Sigmoid colon (tissue), 7 donors: ENCODE measurements around the gene LMO1. TPM values are rescaled to one million over a fixed set of nuclear protein-coding genes. Genes with fewer than 3 reads are reported as not detected.

Source experiments
- DNase-seq: peaks from one replicate; pipeline ENCODE4 v3.0.0-alpha.2; 2019
- H3K27ac ChIP-seq, 4 donors: fragments of 200-600 bp; sonication (generic); one replicate each; pipeline ENCODE4 v1.5.1; 2016 to 2019; ENCODE audit warnings: mild to moderate bottlenecking in 1 of 4
- H3K27me3 ChIP-seq, 3 donors: fragments of 200-600 bp; sonication (generic); one replicate each; pipeline ENCODE4 v1.5.1; 2019; ENCODE audit warnings: mild to moderate bottlenecking in 1 of 3
- H3K36me3 ChIP-seq, 4 donors: fragments of 200-600 bp; sonication (generic); one replicate each; pipeline ENCODE4 v1.5.1; 2016 to 2019
- H3K4me1 ChIP-seq, 4 donors: fragments of 200-600 bp; sonication (generic); one replicate each; pipeline ENCODE4 v1.5.1; 2017 to 2019
- H3K4me3 ChIP-seq, 4 donors: fragments of 200-600 bp; sonication (generic); one replicate each; pipeline ENCODE4 v1.5.1; 2017 to 2019; ENCODE audit warnings: mild to moderate bottlenecking in 2 of 4, moderate library complexity in 1 of 4
- H3K9me3 ChIP-seq, 4 donors: fragments of 200-600 bp in 3 of 4; sonication (generic) in 3 of 4; one replicate each; pipeline versions ENCODE4 v1.5.1 to v1.6.1; 2013 to 2019
- CTCF ChIP-seq, 4 experiments: fragments of 450-650 bp in 3 of 4; fragments of 200-600 bp in 1 of 4; IDR thresholded peaks; one replicate each; pipeline ENCODE4 v1.5.1; 2016 to 2019; ENCODE audit warnings: antibody characterized with exemption in 4 of 4, mild to moderate bottlenecking in 3 of 4, moderate library complexity in 2 of 4
- EP300 ChIP-seq, 4 donors: sonication (generic); formaldehyde crosslinking; IDR thresholded peaks; one replicate each; pipeline ENCODE4 v1.6.1; 2017; ENCODE audit warnings: antibody characterized with exemption in 4 of 4
- POLR2A ChIP-seq, 2 donors: fragments of 450-650 bp; IDR thresholded peaks; one replicate each; pipeline ENCODE4 v1.6.1; 2016; ENCODE audit warnings: antibody characterized with exemption in 2 of 2, mild to moderate bottlenecking in 2 of 2, moderate library complexity in 2 of 2
- POLR2AphosphoS5 ChIP-seq, 4 donors: sonication (generic); formaldehyde crosslinking; IDR thresholded peaks; one replicate each; pipeline ENCODE4 v1.6.1; 2017; ENCODE audit warnings: antibody characterized with exemption in 4 of 4
- WGBS, 2 donors: extraction: QIAGEN DNeasy Blood & Tissue Kit; methylation state at CpG; one replicate each; pipeline ENCODE4 v1.1.7; 2013; 5-methylcytosine and 5-hydroxymethylcytosine counted together
- intact Hi-C: fragments of 100-400 bp; cut with DNase I; formaldehyde crosslinking; loops from one replicate; pipeline ENCODE4 v1.15.1; 2023
- polyA plus RNA-seq, 3 donors: library from polyadenylated mRNA; stranded (reverse); fragments of 200-250 nt; gene quantifications; one replicate each; pipeline ENCODE4 v1.2.3, GENCODE V29; 2013
- total RNA-seq, 4 donors: library from RNA; depleted of rRNA; stranded (reverse); fragments of >200 nt; gene quantifications; one replicate each; pipeline ENCODE4 v1.1.0, GENCODE V29; 2016
- donor health status: healthy with polysubstance abuse.
- donor health status: Bipolar disorder and iron deficiency.
- donor health status: healthy.

The LMO1 gene
- total and polyA plus RNA-seq, 7 donors = 0.04 to 1.8 (median 0.66) TPM; not detected in 4

GRCh38 chr11:8180469-8180868 is 83.2 kb downstream of the LMO1 start:
- Histone ChIP-seq H3K27me3 (peaks cover 0 to 7% (median 0%) of the 10 kb centered on the region in 3 donors), H3K9me3 (no peaks in the 10 kb centered on the region), H3K4me3 (no peak overlapping the region), H3K27ac (no peak overlapping the region), H3K36me3 (no peaks in the 10 kb centered on the region), H3K4me1 (no peaks in the 10 kb centered on the region)
- intact Hi-C loops = no loop called here
- TF ChIP-seq CTCF (IDR thresholded peaks at IDR 0.05) = no peak
- no peak for TF ChIP-seq EP300 (IDR thresholded peaks at IDR 0.05)
- no peak for TF ChIP-seq POLR2AphosphoS5 (IDR thresholded peaks at IDR 0.05)
- no peak for DNase-seq
- 53 to 62% methylated on average over 4 of the region's 4 CpGs for WGBS, 2 donors

DNA sequence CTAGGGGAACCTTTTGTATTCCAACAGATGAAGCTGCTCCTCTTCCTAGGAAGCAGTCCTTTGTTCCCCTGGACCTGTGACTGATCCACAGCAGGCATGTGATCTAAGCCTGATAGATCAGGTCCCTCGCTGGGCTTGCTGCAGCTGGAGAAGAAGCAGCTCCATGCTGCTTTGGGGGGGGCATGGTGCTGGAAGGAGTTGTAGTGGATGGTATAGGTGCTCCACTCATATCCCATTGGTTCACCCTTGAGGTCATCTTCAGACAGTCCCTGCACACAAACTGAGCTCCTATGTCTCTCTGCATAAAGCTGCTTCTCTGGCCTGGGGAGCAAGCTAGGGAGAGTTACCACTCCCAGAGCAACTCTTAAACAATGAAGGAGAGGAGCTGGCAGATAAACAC is 85.4 kb downstream of the LMO1 start:
- Histone ChIP-seq H3K27ac (no peak overlapping the region), H3K9me3 (no peaks in the 10 kb centered on the region), H3K36me3 (no peaks in the 10 kb centered on the region), H3K4me3 (no peak overlapping the region), H3K27me3 (peaks cover 0 to 7% (median 0%) of the 10 kb centered on the region in 3 donors), H3K4me1 (no peaks in the 10 kb centered on the region)
- WGBS, 2 donors = 49 to 72% methylated on average over 1 of the region's 1 CpG
- TF ChIP-seq EP300 (IDR thresholded peaks at IDR 0.05) (no peak), POLR2AphosphoS5 (IDR thresholded peaks at IDR 0.05) (no peak), CTCF (IDR thresholded peaks at IDR 0.05) (no peak), POLR2A (IDR thresholded peaks at IDR 0.05) (no peak)
- intact Hi-C loops = no loop called here
- no peak for DNase-seq

DNA sequence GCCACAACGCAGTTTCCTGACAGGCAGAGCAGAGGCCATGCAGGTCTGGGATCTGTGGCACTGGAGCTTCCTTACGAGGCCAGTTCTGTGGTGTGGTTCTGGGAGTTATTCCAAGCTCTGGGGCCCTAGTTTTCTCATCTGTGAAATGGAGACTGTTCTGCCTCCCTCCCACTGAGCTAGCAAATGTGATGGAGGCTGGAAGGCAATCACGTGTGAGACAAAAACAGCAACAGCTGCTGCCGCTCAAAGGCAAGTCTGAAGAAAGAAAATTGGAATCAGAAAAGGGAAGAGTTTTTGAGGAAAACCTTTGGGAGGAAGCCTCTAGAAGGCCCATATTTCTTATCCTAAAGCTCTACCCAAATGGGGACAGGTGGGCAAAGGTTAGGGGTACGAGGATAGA is 86.5 kb downstream of the LMO1 start:
- Histone ChIP-seq H3K4me3 (no peak overlapping the region), H3K36me3 (no peaks in the 10 kb centered on the region), H3K9me3 (no peaks in the 10 kb centered on the region), H3K27me3 (peaks cover 0 to 10% (median 0%) of the 10 kb centered on the region in 3 donors), H3K27ac (no peak overlapping the region), H3K4me1 (no peaks in the 10 kb centered on the region)
- 47 to 57% methylated on average over 5 of the region's 5 CpGs for WGBS, 2 donors
- intact Hi-C loops = no loop called here
- TF ChIP-seq POLR2A (IDR thresholded peaks at IDR 0.05) = no peak
- no peak for TF ChIP-seq POLR2AphosphoS5 (IDR thresholded peaks at IDR 0.05)
- no peak for TF ChIP-seq EP300 (IDR thresholded peaks at IDR 0.05)
- no peak for TF ChIP-seq CTCF (IDR thresholded peaks at IDR 0.05)
- DNase-seq = no peak

Other genes starting within 250 kb of the LMO1 start
- 10 to 100 TPM in 2 of 4 donors, 1 to 10 TPM in 2; 6.7 to 18.3 (median 11.6) TPM for gene TUB, start 182.7 kb downstream of the LMO1 start, total RNA-seq
- gene TUB, start 182.7 kb downstream of the LMO1 start, polyA plus RNA-seq = 1 to 10 TPM in 2 of 3 donors, under 1 TPM in 1; 0.23 to 1.8 (median 1.8) TPM
- gene RIC3, start 94.9 kb downstream of the LMO1 start, total RNA-seq = 10 to 100 TPM; 13.7 to 34.9 (median 19.5) TPM
- gene RIC3, start 94.9 kb downstream of the LMO1 start, polyA plus RNA-seq = 1 to 10 TPM in 1 of 3 donors, under 1 TPM in 1, not detected in 1; 0.23 to 4.7 TPM